GM15510 (cell line): ENCODE results near the gene SLC27A4.

ENCODE experiments used
- POLR2A ChIP-seq: IDR thresholded peaks from 3 replicates; pipeline ENCODE4 v1.6.1; 2011; ENCODE audit warnings: borderline replicate concordance; ENCODE audit not compliant: insufficient read length; ENCODE audit errors: extremely low read depth

Gene SLC27A4

GRCh38 chr9:128342971-128343680 is 2.8 kb downstream of the SLC27A4 start:
- TF ChIP-seq POLR2A: no peak

- no peak for TF ChIP-seq POLR2A
These were observed 3.5 kb downstream of the SLC27A4 start for GRCh38 chr9:128343855-128344254.

GRCh38 chr9:128344931-128345605 is 4.7 kb downstream of the SLC27A4 start:
- no peak for TF ChIP-seq POLR2A

- TF ChIP-seq POLR2A: no peak
These were observed 8.8 kb downstream of the SLC27A4 start for GRCh38 chr9:128349125-128349524.

GRCh38 chr9:128349772-128350171 is 9.4 kb downstream of the SLC27A4 start:
- TF ChIP-seq POLR2A: no peak

- TF ChIP-seq POLR2A: no peak
These were observed 15.1 kb downstream of the SLC27A4 start for GRCh38 chr9:128355451-128355850.

- no peak for TF ChIP-seq POLR2A
These were observed 17.8 kb downstream of the SLC27A4 start for GRCh38 chr9:128358090-128358489.

GRCh38 chr9:128358861-128359260 is 18.5 kb downstream of the SLC27A4 start:
- TF ChIP-seq POLR2A: no peak

- no peak for TF ChIP-seq POLR2A
These were observed 20.5 kb downstream of the SLC27A4 start for GRCh38 chr9:128360826-128361225.

- no peak for TF ChIP-seq POLR2A
These were observed 21.1 kb downstream of the SLC27A4 start for GRCh38 chr9:128361296-128361985.

- TF ChIP-seq POLR2A: peak; percentile 24
These were observed 21.8 kb downstream of the SLC27A4 start for GRCh38 chr9:128361986-128362646.

GRCh38 chr9:128362774-128363173 is 22.4 kb downstream of the SLC27A4 start:
- TF ChIP-seq POLR2A: no peak

GRCh38 chr9:128365525-128365924 is 25.2 kb downstream of the SLC27A4 start:
- TF ChIP-seq POLR2A: no peak

- TF ChIP-seq POLR2A: no peak
These were observed 28.8 kb downstream of the SLC27A4 start for GRCh38 chr9:128369024-128369706.
